ENCODE measurements around the gene EPHB6. TPM values are rescaled to one million over a fixed set of nuclear protein-coding genes. Genes with fewer than 3 reads are reported as not detected.

EPHB6 gene
- total RNA-seq, 5 donors from 2014 or later (not counting 1 experiment from before 2014, with no cell fraction given) = 37.2 to 76.2 (median 62.3) TPM

GRCh38 chr7:142817506-142817905, 37.4 kb upstream of the EPHB6 start:
- WGBS (ENCODE audit: insufficient coverage) = 83% methylated on average over 1 of the region's 2 CpGs
- Mint-ChIP-seq H3K4me1 (peaks cover 25 to 45% (median 42%) of the 10 kb centered on the region in 3 donors), H3K36me3 (peaks cover 11% of the 10 kb centered on the region), H3K4me3 (no peak overlapping the region), H3K27me3 (peaks cover 0 to 14% of the 10 kb centered on the region in 2 donors), H3K9me3 (peaks cover 0 to 8% (median 0%) of the 10 kb centered on the region in 3 donors), H3K27ac (peak overlapping the region in 1 of 2 donors; percentile 58)
- Histone ChIP-seq H3K36me3 (ENCODE audit: control insufficient read depth in 2 of 2, extremely low read depth in 1 of 2, insufficient read depth in 1 of 2, low read length in 1 of 2) (no peaks in the 10 kb centered on the region), H3K9me3 (no peaks in the 10 kb centered on the region), H3K4me1 (ENCODE audit: control insufficient read depth in 1 of 2, extremely low read depth in 1 of 2, insufficient read depth in 2 of 2, low read length in 2 of 2) (peaks cover 19 to 21% of the 10 kb centered on the region in 2 experiments), H3K4me3 (ENCODE audit: control insufficient read depth in 1 of 2, extremely low read depth in 1 of 2, low read length in 1 of 2) (no peak overlapping the region), H3K27ac (ENCODE audit: low read length) (no peak overlapping the region), H3K27me3 (replicated peaks in 1 of 2; ENCODE audit: control insufficient read depth in 2 of 2, extremely low read depth in 1 of 2, insufficient read depth in 2 of 2, low read length in 1 of 2) (no peaks in the 10 kb centered on the region)
- ChIA-PET CTCF (interaction anchor here in 1 of 2 donors (0.6 to 1.0 kb wide), 4 partner anchors 10 to 354 kb away, joined by 3 to 4 read pairs (median 3); no protein-coding TSS in a partner anchor), POLR2A (interaction anchor here in 1 of 2 donors (1.0 kb wide), 1 partner anchor 181 kb away, joined by 3 read pairs; no protein-coding TSS in a partner anchor)
- ATAC-seq (replicated peaks in 1 of 4) (no peak), DNase-seq (no peak)

- Histone ChIP-seq H3K27ac (ENCODE audit: low read length) (no peak overlapping the region), H3K9me3 (no peaks in the 10 kb centered on the region), H3K4me1 (ENCODE audit: control insufficient read depth in 1 of 2, extremely low read depth in 1 of 2, insufficient read depth in 2 of 2, low read length in 2 of 2) (peaks cover 0 to 1% of the 10 kb centered on the region in 2 experiments), H3K4me3 (ENCODE audit: control insufficient read depth in 1 of 2, extremely low read depth in 1 of 2, low read length in 1 of 2) (no peak overlapping the region), H3K27me3 (replicated peaks in 1 of 2; ENCODE audit: control insufficient read depth in 2 of 2, extremely low read depth in 1 of 2, insufficient read depth in 2 of 2, low read length in 1 of 2) (no peaks in the 10 kb centered on the region), H3K36me3 (ENCODE audit: control insufficient read depth in 2 of 2, extremely low read depth in 1 of 2, insufficient read depth in 1 of 2, low read length in 1 of 2) (no peaks in the 10 kb centered on the region)
- CTCF ChIA-PET = interaction anchor here in 1 of 2 donors (1.0 to 1.5 kb wide), 4 partner anchors 10 to 151 kb away, joined by 3 to 4 read pairs (median 4); no protein-coding TSS in a partner anchor
- ATAC-seq (replicated peaks in 1 of 4) = no peak
- Mint-ChIP-seq H3K27me3 (peaks cover 2 to 14% of the 10 kb centered on the region in 2 donors), H3K27ac (no peak overlapping the region), H3K36me3 (peaks cover 11% of the 10 kb centered on the region), H3K4me3 (no peak overlapping the region), H3K9me3 (peaks cover 0 to 8% (median 0%) of the 10 kb centered on the region in 3 donors), H3K4me1 (peaks cover 7 to 24% (median 23%) of the 10 kb centered on the region in 3 donors)
- WGBS (ENCODE audit: insufficient coverage) = 98% methylated on average over 5 of the region's 5 CpGs
- POLR2A ChIA-PET = interaction anchor here (0.6 kb wide), 2 partner anchors 22 to 107 kb away, joined by 3 read pairs; no protein-coding TSS in a partner anchor
- DNase-seq = no peak
Measured at GRCh38 chr7:142819530-142819929, 35.3 kb upstream of the EPHB6 start.

GRCh38 chr7:142822714-142823113, 32.2 kb upstream of the EPHB6 start:
- Histone ChIP-seq H3K4me3 (ENCODE audit: control insufficient read depth in 1 of 2, extremely low read depth in 1 of 2, low read length in 1 of 2) (no peak overlapping the region), H3K9me3 (no peaks in the 10 kb centered on the region), H3K36me3 (ENCODE audit: control insufficient read depth in 2 of 2, extremely low read depth in 1 of 2, insufficient read depth in 1 of 2, low read length in 1 of 2) (peaks cover 0 to 2% of the 10 kb centered on the region in 2 donors), H3K27ac (ENCODE audit: low read length) (no peak overlapping the region), H3K4me1 (ENCODE audit: control insufficient read depth in 1 of 2, extremely low read depth in 1 of 2, insufficient read depth in 2 of 2, low read length in 2 of 2) (no peaks in the 10 kb centered on the region), H3K27me3 (replicated peaks in 1 of 2; ENCODE audit: control insufficient read depth in 2 of 2, extremely low read depth in 1 of 2, insufficient read depth in 2 of 2, low read length in 1 of 2) (peaks cover 0 to 3% of the 10 kb centered on the region in 2 experiments)
- H3K27ac Mint-ChIP-seq = no peak overlapping the region
- ChIA-PET POLR2A (no interaction called here), CTCF (no interaction called here)
- WGBS (ENCODE audit: insufficient coverage) = no CpG with 5 or more reads among the region's 1 CpG
- ATAC-seq (replicated peaks in 1 of 4) (no peak), DNase-seq (no peak)
- peaks cover 7 to 16% of the 10 kb centered on the region in 2 donors for H3K27me3 Mint-ChIP-seq
- H3K9me3 Mint-ChIP-seq = peaks cover 0 to 12% (median 0%) of the 10 kb centered on the region in 3 donors
- H3K4me1 Mint-ChIP-seq = peaks cover 3 to 11% (median 10%) of the 10 kb centered on the region in 3 donors
- H3K36me3 Mint-ChIP-seq = peaks cover 11% of the 10 kb centered on the region
- no peak overlapping the region for H3K4me3 Mint-ChIP-seq

GRCh38 chr7:142827951-142828500, 26.9 kb upstream of the EPHB6 start:
- Mint-ChIP-seq H3K4me1 (peaks cover 0 to 5% (median 3%) of the 10 kb centered on the region in 3 donors), H3K36me3 (peaks cover 4% of the 10 kb centered on the region), H3K4me3 (no peak overlapping the region), H3K27ac (no peak overlapping the region), H3K9me3 (peaks cover 0 to 4% (median 0%) of the 10 kb centered on the region in 3 donors), H3K27me3 (peaks cover 5 to 7% of the 10 kb centered on the region in 2 donors)
- CTCF ChIA-PET = interaction anchor here in 1 of 2 donors (0.7 to 1.2 kb wide), 2 partner anchors 19 to 37 kb away, joined by 5 to 6 read pairs; no protein-coding TSS in a partner anchor
- no peak overlapping the region for H3K27ac ChIP-seq (ENCODE audit: low read length)
- no peaks in the 10 kb centered on the region for H3K4me1 ChIP-seq (ENCODE audit: control insufficient read depth in 1 of 2, extremely low read depth in 1 of 2, insufficient read depth in 2 of 2, low read length in 2 of 2)
- no peak for DNase-seq
- H3K4me3 ChIP-seq (ENCODE audit: control insufficient read depth in 1 of 2, extremely low read depth in 1 of 2, low read length in 1 of 2) = no peak overlapping the region
- POLR2A ChIA-PET = no interaction called here
- peaks cover 0 to 3% of the 10 kb centered on the region in 2 experiments for H3K27me3 ChIP-seq (replicated peaks in 1 of 2; ENCODE audit: control insufficient read depth in 2 of 2, extremely low read depth in 1 of 2, insufficient read depth in 2 of 2, low read length in 1 of 2)
- peaks cover 0 to 2% of the 10 kb centered on the region in 2 donors for H3K36me3 ChIP-seq (ENCODE audit: control insufficient read depth in 2 of 2, extremely low read depth in 1 of 2, insufficient read depth in 1 of 2, low read length in 1 of 2)
- ATAC-seq (replicated peaks in 1 of 4) = no peak
- no peaks in the 10 kb centered on the region for H3K9me3 ChIP-seq
- 50% methylated on average over 1 of the region's 1 CpG for WGBS (ENCODE audit: insufficient coverage)

- peaks cover 0 to 9% of the 10 kb centered on the region in 2 experiments for H3K4me1 ChIP-seq (ENCODE audit: control insufficient read depth in 1 of 2, extremely low read depth in 1 of 2, insufficient read depth in 2 of 2, low read length in 2 of 2)
- DNase-seq (no peak), ATAC-seq (replicated peaks in 1 of 4) (no peak)
- no peak overlapping the region for H3K27ac ChIP-seq (ENCODE audit: low read length)
- H3K36me3 ChIP-seq (ENCODE audit: control insufficient read depth in 2 of 2, extremely low read depth in 1 of 2, insufficient read depth in 1 of 2, low read length in 1 of 2) = no peaks in the 10 kb centered on the region
- H3K27ac Mint-ChIP-seq = peak overlapping the region; percentile 29 to 45
- H3K27me3 ChIP-seq (replicated peaks in 1 of 2; ENCODE audit: control insufficient read depth in 2 of 2, extremely low read depth in 1 of 2, insufficient read depth in 2 of 2, low read length in 1 of 2) = no peaks in the 10 kb centered on the region
- no peaks in the 10 kb centered on the region for H3K9me3 Mint-ChIP-seq
- ChIA-PET CTCF (interaction anchor here in 1 of 2 donors (1.0 to 1.5 kb wide), 3 partner anchors 11 to 200 kb away, joined by 3 to 5 read pairs (median 3); no protein-coding TSS in a partner anchor), POLR2A (interaction anchor here in 1 of 2 donors (0.6 kb wide), 1 partner anchor 189 kb away, joined by 3 read pairs; no protein-coding TSS in a partner anchor)
- no peaks in the 10 kb centered on the region for H3K36me3 Mint-ChIP-seq
- no peaks in the 10 kb centered on the region for H3K27me3 Mint-ChIP-seq
- no peaks in the 10 kb centered on the region for H3K9me3 ChIP-seq
- H3K4me1 Mint-ChIP-seq = peaks cover 17 to 27% (median 20%) of the 10 kb centered on the region in 3 donors
- WGBS (ENCODE audit: insufficient coverage) = no CpG with 5 or more reads among the region's 2 CpGs
- H3K4me3 ChIP-seq (ENCODE audit: control insufficient read depth in 1 of 2, extremely low read depth in 1 of 2, low read length in 1 of 2) = no peak overlapping the region
- no peak overlapping the region for H3K4me3 Mint-ChIP-seq
Measured at GRCh38 chr7:142832417-142832816, 22.5 kb upstream of the EPHB6 start.

- Histone ChIP-seq H3K4me3 (ENCODE audit: control insufficient read depth in 1 of 2, extremely low read depth in 1 of 2, low read length in 1 of 2) (no peak overlapping the region), H3K9me3 (no peaks in the 10 kb centered on the region), H3K4me1 (ENCODE audit: control insufficient read depth in 1 of 2, extremely low read depth in 1 of 2, insufficient read depth in 2 of 2, low read length in 2 of 2) (peaks cover 0 to 9% of the 10 kb centered on the region in 2 experiments), H3K27ac (ENCODE audit: low read length) (no peak overlapping the region), H3K36me3 (ENCODE audit: control insufficient read depth in 2 of 2, extremely low read depth in 1 of 2, insufficient read depth in 1 of 2, low read length in 1 of 2) (no peaks in the 10 kb centered on the region), H3K27me3 (replicated peaks in 1 of 2; ENCODE audit: control insufficient read depth in 2 of 2, extremely low read depth in 1 of 2, insufficient read depth in 2 of 2, low read length in 1 of 2) (no peaks in the 10 kb centered on the region)
- Mint-ChIP-seq H3K36me3 (no peaks in the 10 kb centered on the region), H3K27me3 (no peaks in the 10 kb centered on the region), H3K4me1 (peaks cover 14 to 24% (median 20%) of the 10 kb centered on the region in 3 donors), H3K4me3 (no peak overlapping the region), H3K27ac (peak overlapping the region; percentile 29 to 45), H3K9me3 (no peaks in the 10 kb centered on the region)
- ATAC-seq (replicated peaks in 1 of 4) = no peak
- WGBS (ENCODE audit: insufficient coverage) = no CpG with 5 or more reads among the region's 6 CpGs
- ChIA-PET CTCF (interaction anchor here (1.0 to 1.5 kb wide), 2 partner anchors 22 kb away, joined by 3 to 5 read pairs; no protein-coding TSS in a partner anchor), POLR2A (no interaction called here)
- DNase-seq = no peak
Measured at GRCh38 chr7:142833174-142834048, 21.5 kb upstream of the EPHB6 start.
